IMR-90 (cell line): Measurements from ENCODE around the gene MLH3. TPM values are rescaled to one million over a fixed set of nuclear protein-coding genes. Genes with fewer than 3 reads are reported as not detected.

Experiments used
- ATAC-seq: fragments of 200-7000 bp; cut with Tn5 transposase; 2 replicates; pipeline ENCODE4 v1.9.1; 2020; ENCODE audit warnings: low read depth, mild to moderate bottlenecking, moderate library complexity
- BruUV-seq: library from RNA; stranded (reverse); fragments of 400-500 nt; replicated peaks from 2 replicates; lab custom pipeline; 2021; lab: Mats Ljungman, UMichigan
- CTCF ChIA-PET: fragments of 300-600 bp; formaldehyde crosslinking; extraction: SDS; loops from one replicate; lab custom pipeline; 2021; ENCODE audit warnings: antibody characterized with exemption; lab: Yijun Ruan, JAX
- POLR2A ChIA-PET: fragments of 300-600 bp; sonication (Branson Sonifier 250); formaldehyde crosslinking; loops from one replicate; lab custom pipeline; 2022; ENCODE audit warnings: antibody characterized with exemption; ENCODE audit not compliant: unreplicated experiment; lab: Charles Lee
- DNase-seq: peaks from one replicate; pipeline ENCODE4 v3.0.0; 2013
- H2AFZ ChIP-seq: replicated peaks from 2 replicates; pipeline ENCODE3; 2013; ENCODE audit warnings: low read length, mild to moderate bottlenecking; ENCODE audit not compliant: poor library complexity
- H2AK5ac ChIP-seq: 2 replicates; pipeline ENCODE4 v1.6.1; 2013; ENCODE audit warnings: low read depth, low read length, inconsistent platforms
- H2AK9ac ChIP-seq: replicated peaks from 2 replicates; pipeline ENCODE3; 2013; ENCODE audit warnings: mild to moderate bottlenecking, low read depth, low read length, moderate library complexity; ENCODE audit not compliant: poor library complexity
- H2BK120ac ChIP-seq: 2 replicates; pipeline ENCODE4 v1.6.1; 2013; ENCODE audit warnings: low read depth, low read length, inconsistent platforms
- H2BK15ac ChIP-seq: 3 replicates; pipeline ENCODE4 v1.6.1; 2013; ENCODE audit warnings: low read depth, low read length, inconsistent platforms
- H2BK20ac ChIP-seq: 2 replicates; pipeline ENCODE4 v1.6.1; 2013; ENCODE audit warnings: low read depth, mild to moderate bottlenecking, inconsistent platforms, low read length, moderate library complexity
- H2BK5ac ChIP-seq: 2 replicates; pipeline ENCODE4 v1.6.1; 2013; ENCODE audit warnings: mild to moderate bottlenecking, low read depth, low read length, inconsistent platforms; ENCODE audit not compliant: poor library complexity, severe bottlenecking
- H3K14ac ChIP-seq: replicated peaks from 2 replicates; pipeline ENCODE4 v1.6.1; 2013; ENCODE audit warnings: low read depth, low read length, inconsistent platforms
- H3K18ac ChIP-seq: 2 replicates; pipeline ENCODE4 v1.6.1; 2013; ENCODE audit warnings: low read depth, low read length, control low read depth
- H3K23ac ChIP-seq: 2 replicates; pipeline ENCODE4 v1.6.1; 2013; ENCODE audit warnings: low read depth, low read length, inconsistent platforms
- H3K27ac ChIP-seq: 2 replicates; pipeline ENCODE4 v1.5.1; 2013; ENCODE audit warnings: mild to moderate bottlenecking, control low read depth, low read length; ENCODE audit not compliant: insufficient read depth
- H3K27me3 ChIP-seq: 2 replicates; pipeline ENCODE4 v1.6.1; 2013; ENCODE audit warnings: low read length; ENCODE audit not compliant: control insufficient read depth, insufficient read depth
- H3K36me3 ChIP-seq: 2 replicates; pipeline ENCODE4 v1.6.1; 2013; ENCODE audit warnings: low read length, mixed read lengths; ENCODE audit not compliant: control insufficient read depth, insufficient read depth
- H3K4ac ChIP-seq: 2 replicates; pipeline ENCODE4 v1.6.1; 2013; ENCODE audit warnings: low read depth, low read length, inconsistent platforms
- H3K4me1 ChIP-seq: 2 replicates; pipeline ENCODE4 v1.6.1; 2013; ENCODE audit warnings: low read length, mixed read lengths; ENCODE audit not compliant: control insufficient read depth, insufficient read depth
- H3K4me2 ChIP-seq: 2 replicates; pipeline ENCODE4 v1.6.1; 2013; ENCODE audit warnings: low read depth, mild to moderate bottlenecking, control low read depth, low read length, moderate library complexity
- H3K4me3 ChIP-seq: 2 replicates; pipeline ENCODE4 v1.5.1; 2013; ENCODE audit warnings: low read depth, mild to moderate bottlenecking, control low read depth, low read length, moderate library complexity; ENCODE audit not compliant: insufficient read depth
- H3K56ac ChIP-seq: 2 replicates; pipeline ENCODE4 v1.6.1; 2013; ENCODE audit warnings: low read length, inconsistent platforms; ENCODE audit not compliant: insufficient read depth; ENCODE audit errors: extremely low read depth
- H3K79me1 ChIP-seq, 2 experiments: 2 replicates each; pipeline ENCODE4 v1.6.1; 2013; ENCODE audit warnings: low read length in 2 of 2, inconsistent platforms in 1 of 2, low read depth in 1 of 2
- H3K9ac ChIP-seq: 2 replicates; pipeline ENCODE4 v1.6.1; 2013; ENCODE audit warnings: low read depth, low read length, control low read depth
- H3K9me1 ChIP-seq: 2 replicates; pipeline ENCODE4 v1.6.1; 2013; ENCODE audit warnings: low read length, inconsistent platforms; ENCODE audit not compliant: insufficient read depth
- H3K9me3 ChIP-seq: 2 replicates; pipeline ENCODE4 v1.6.1; 2013; ENCODE audit warnings: low read length; ENCODE audit not compliant: control insufficient read depth, insufficient read depth
- H4K20me1 ChIP-seq: 2 replicates; pipeline ENCODE4 v1.6.1; 2013; ENCODE audit warnings: low read length, inconsistent platforms; ENCODE audit not compliant: insufficient read depth
- H4K5ac ChIP-seq: 2 replicates; pipeline ENCODE4 v1.6.1; 2013; ENCODE audit warnings: mild to moderate bottlenecking, low read depth, low read length, control low read depth
- H4K8ac ChIP-seq, 2 experiments: 2 replicates each; pipeline ENCODE4 v1.6.1; 2013; ENCODE audit warnings: low read depth in 2 of 2, low read length in 2 of 2, control low read depth in 1 of 2, inconsistent platforms in 1 of 2
- H4K91ac ChIP-seq: 2 replicates; pipeline ENCODE4 v1.6.1; 2013; ENCODE audit warnings: low read depth, low read length, inconsistent platforms; ENCODE audit not compliant: insufficient read depth
- RFX5 ChIP-seq: IDR thresholded peaks from 2 replicates; pipeline ENCODE4 v1.8.0; 2012; ENCODE audit warnings: low read depth, mild to moderate bottlenecking, low read length, moderate library complexity
- WGBS, 2 experiments: methylation state at CpG; one replicate each; pipeline versions ENCODE4 v1.1.5 to v1.1.7; 2013; ENCODE audit warnings: missing lambda C conversion rate in 2 of 2; ENCODE audit not compliant: insufficient read length in 1 of 2; ENCODE audit errors: extremely low coverage in 2 of 2; 5-methylcytosine and 5-hydroxymethylcytosine counted together
- dilution Hi-C: fragments of 300-500 bp; cut with HindIII; formaldehyde crosslinking; loops from one replicate; pipeline ENCODE4 v1.14.3; 2018; ENCODE audit warnings: low sequenced_read_pairs; ENCODE audit not compliant: unreplicated experiment
- in situ Hi-C: fragments of 300-500 bp; cut with MboI; formaldehyde crosslinking; loops from 3 replicates; pipeline ENCODE4 v1.14.3; 2019; ENCODE audit warnings: low sequenced_read_pairs, inconsistent platforms, mixed read lengths
- intact Hi-C: fragments of 100-400 bp; cut with micrococcal nuclease; formaldehyde crosslinking; loops from 2 replicates; pipeline ENCODE4 v1.10.0; 2022
- polyA plus RNA-seq, 3 experiments: library from polyadenylated mRNA; depleted of rRNA; stranded (reverse); fragments of >200 nt; gene quantifications; 2 replicates each; pipeline ENCODE4 v1.2.3, GENCODE V29; 2012; ENCODE audit warnings: low replicate concordance in 1 of 3
- total RNA-seq: library from RNA; depleted of rRNA; stranded (reverse); fragments of >200 nt; gene quantifications from 2 replicates; pipeline ENCODE4 v1.2.3, GENCODE V29; 2012
- TF ChIP-seq, protein P1 (sequence below): conservative IDR thresholded peaks from 2 replicates; pipeline ENCODE4 v1.5.1; 2012; ENCODE audit warnings: mild to moderate bottlenecking, low read depth, low read length, improper control_type of control experiment

Gene MLH3
- total and polyA plus RNA-seq, 2 of the 4 experiments (the other 2 are of a cell fraction) = 5.6 to 14.7 TPM

GRCh38 chr14:75001899-75002298 is 49.4 kb downstream of the MLH3 start:
- Histone ChIP-seq H4K91ac (peak overlapping the region; percentile 96; the same call in 1 of the 2 replicates), H2BK120ac (peak overlapping the region; percentile 71; the same call in 1 of the 2 replicates), H3K9me1 (peaks cover 9% of the 10 kb centered on the region; the same call in 1 of the 2 replicates), H3K27ac (no peak overlapping the region), H3K36me3 (peaks cover 8% of the 10 kb centered on the region), H3K23ac (peak overlapping the region; percentile 89; the same call in 1 of the 2 replicates), H2BK15ac (0 out of 3 replicates have a peak overlapping the region, but pooled peaks have one; percentile 25), H3K4me1 (peaks cover 4% of the 10 kb centered on the region), H3K4ac (peak overlapping the region; percentile 86; the same call in 1 of the 2 replicates), H2BK5ac (peak overlapping the region; percentile 69), H3K9me3 (no peaks in the 10 kb centered on the region), H3K14ac (peak overlapping the region; percentile 91), H4K20me1 (no peaks in the 10 kb centered on the region), H2BK20ac (no peak overlapping the region), H3K18ac (peak overlapping the region; percentile 68; the same call in 1 of the 2 replicates), H4K8ac (peak overlapping the region; percentile 99), H2AK5ac (no peak overlapping the region), H3K9ac (peak overlapping the region; percentile 85; the same call in 1 of the 2 replicates), H4K5ac (peak overlapping the region; percentile 91), H3K4me3 (peak overlapping the region; percentile 53; the same call in 1 of the 2 replicates), H2AFZ (peak overlapping the region; percentile 99), H2AK9ac (no peak overlapping the region), H3K4me2 (peak overlapping the region; percentile 81), H3K27me3 (peaks cover 3% of the 10 kb centered on the region), H3K79me1 (peaks cover 20 to 38% of the 10 kb centered on the region in 2 experiments), H3K56ac (no peak overlapping the region)
- dilution Hi-C loops (no loop called here), in situ Hi-C loops (no loop called here), intact Hi-C loops (loop anchor here (2.0 kb wide), 1 partner anchor 55 kb away; no protein-coding TSS in a partner anchor)
- ATAC-seq (no peak), DNase-seq (no peak)
- POLR2A ChIA-PET = no interaction called here
- WGBS, 2 experiments = no CpG with 5 or more reads among the region's 1 CpG
- no TSS peak for BruUV-seq
- TF ChIP-seq RFX5 = 0 out of 2 replicates have a peak, but pooled peaks have one; percentile 1
- TF ChIP-seq, protein P1, sequence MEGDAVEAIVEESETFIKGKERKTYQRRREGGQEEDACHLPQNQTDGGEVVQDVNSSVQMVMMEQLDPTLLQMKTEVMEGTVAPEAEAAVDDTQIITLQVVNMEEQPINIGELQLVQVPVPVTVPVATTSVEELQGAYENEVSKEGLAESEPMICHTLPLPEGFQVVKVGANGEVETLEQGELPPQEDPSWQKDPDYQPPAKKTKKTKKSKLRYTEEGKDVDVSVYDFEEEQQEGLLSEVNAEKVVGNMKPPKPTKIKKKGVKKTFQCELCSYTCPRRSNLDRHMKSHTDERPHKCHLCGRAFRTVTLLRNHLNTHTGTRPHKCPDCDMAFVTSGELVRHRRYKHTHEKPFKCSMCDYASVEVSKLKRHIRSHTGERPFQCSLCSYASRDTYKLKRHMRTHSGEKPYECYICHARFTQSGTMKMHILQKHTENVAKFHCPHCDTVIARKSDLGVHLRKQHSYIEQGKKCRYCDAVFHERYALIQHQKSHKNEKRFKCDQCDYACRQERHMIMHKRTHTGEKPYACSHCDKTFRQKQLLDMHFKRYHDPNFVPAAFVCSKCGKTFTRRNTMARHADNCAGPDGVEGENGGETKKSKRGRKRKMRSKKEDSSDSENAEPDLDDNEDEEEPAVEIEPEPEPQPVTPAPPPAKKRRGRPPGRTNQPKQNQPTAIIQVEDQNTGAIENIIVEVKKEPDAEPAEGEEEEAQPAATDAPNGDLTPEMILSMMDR = no peak
- CTCF ChIA-PET = no interaction called here
